A673 (cell line): ENCODE data around the gene SF3A1.

Experiments used
- EZH2 ChIP-seq: fragments of 200-600 bp; sonication (generic); IDR thresholded peaks from 2 replicates; pipeline ENCODE4 v1.6.1; 2017; ENCODE audit warnings: borderline replicate concordance, low read depth, mild to moderate bottlenecking, mixed read lengths, antibody characterized with exemption, low read length; ENCODE audit not compliant: poor library complexity, severe bottlenecking
- TF ChIP-seq, protein P1 (sequence below): fragments of 300-800, 200-600 bp; sonication (generic); conservative IDR thresholded peaks from 2 replicates; pipeline ENCODE4 v1.5.1; 2017; ENCODE audit warnings: low read depth, mild to moderate bottlenecking, antibody characterized with exemption, low read length, moderate library complexity, mixed read lengths

DNA sequence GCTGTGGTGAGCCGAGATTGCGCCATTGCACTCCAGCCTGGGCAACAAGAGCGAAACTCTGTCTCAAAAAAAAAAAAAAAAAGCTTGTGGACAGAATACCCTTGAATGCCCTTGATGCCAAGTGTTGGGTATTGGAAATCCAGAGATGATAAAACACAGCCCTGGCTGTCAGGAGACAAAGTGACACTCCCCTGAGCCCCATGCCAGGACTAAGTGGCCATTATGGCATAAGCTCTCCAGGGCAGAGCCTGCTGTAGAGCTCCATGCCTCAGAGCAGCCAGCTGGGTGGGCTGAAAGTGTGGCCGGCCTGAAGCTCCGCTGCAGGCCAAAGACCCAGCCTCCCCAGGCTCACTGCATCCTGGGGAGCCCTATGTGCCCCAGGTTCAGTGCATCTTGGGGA lies 25.6 kb upstream of the SF3A1 start:
- TF ChIP-seq, protein P1, sequence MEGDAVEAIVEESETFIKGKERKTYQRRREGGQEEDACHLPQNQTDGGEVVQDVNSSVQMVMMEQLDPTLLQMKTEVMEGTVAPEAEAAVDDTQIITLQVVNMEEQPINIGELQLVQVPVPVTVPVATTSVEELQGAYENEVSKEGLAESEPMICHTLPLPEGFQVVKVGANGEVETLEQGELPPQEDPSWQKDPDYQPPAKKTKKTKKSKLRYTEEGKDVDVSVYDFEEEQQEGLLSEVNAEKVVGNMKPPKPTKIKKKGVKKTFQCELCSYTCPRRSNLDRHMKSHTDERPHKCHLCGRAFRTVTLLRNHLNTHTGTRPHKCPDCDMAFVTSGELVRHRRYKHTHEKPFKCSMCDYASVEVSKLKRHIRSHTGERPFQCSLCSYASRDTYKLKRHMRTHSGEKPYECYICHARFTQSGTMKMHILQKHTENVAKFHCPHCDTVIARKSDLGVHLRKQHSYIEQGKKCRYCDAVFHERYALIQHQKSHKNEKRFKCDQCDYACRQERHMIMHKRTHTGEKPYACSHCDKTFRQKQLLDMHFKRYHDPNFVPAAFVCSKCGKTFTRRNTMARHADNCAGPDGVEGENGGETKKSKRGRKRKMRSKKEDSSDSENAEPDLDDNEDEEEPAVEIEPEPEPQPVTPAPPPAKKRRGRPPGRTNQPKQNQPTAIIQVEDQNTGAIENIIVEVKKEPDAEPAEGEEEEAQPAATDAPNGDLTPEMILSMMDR = no peak
- no peak for TF ChIP-seq EZH2
